Measurements from ENCODE around the gene SNX14. TPM values are rescaled to one million over a fixed set of nuclear protein-coding genes. Genes with fewer than 3 reads are reported as not detected.

The SNX14 gene
- total RNA-seq, 1 donor from 2014 or later: 89.5 TPM

- H4K20me1 ChIP-seq (ENCODE audit: insufficient read depth, low read length): no peaks in the 10 kb centered on the region
- H3K4me1 ChIP-seq (ENCODE audit: insufficient read depth, low read length): peaks cover 23% of the 10 kb centered on the region
- Mint-ChIP-seq H3K27me3 (ENCODE audit: low read depth, unreplicated experiment) (no peaks in the 10 kb centered on the region), H3K36me3 (ENCODE audit: low read depth, unreplicated experiment) (peaks cover 22% of the 10 kb centered on the region), H3K27ac (ENCODE audit: unreplicated experiment) (no peak overlapping the region), H3K9me3 (ENCODE audit: unreplicated experiment) (no peaks in the 10 kb centered on the region), H3K4me3 (ENCODE audit: unreplicated experiment) (no peak overlapping the region), H3K4me1 (ENCODE audit: low read depth, unreplicated experiment) (peaks cover 19% of the 10 kb centered on the region)
- no peak overlapping the region for H3K4me3 ChIP-seq (ENCODE audit: insufficient read depth, low read depth, low read length)
- H3K27ac ChIP-seq (ENCODE audit: low read depth, low read length): no peak overlapping the region
- DNase-seq (ENCODE audit: low read depth) (no peak), FAIRE-seq (no peak)
- H3K9ac ChIP-seq (ENCODE audit: low read length): no peak overlapping the region
- H3K4me2 ChIP-seq (ENCODE audit: low read length): no peak overlapping the region
- H3K79me2 ChIP-seq (ENCODE audit: insufficient read depth, low read length): no peaks in the 10 kb centered on the region
- no peaks in the 10 kb centered on the region for H3K27me3 ChIP-seq (ENCODE audit: insufficient read depth, low read length)
- TF ChIP-seq EZH2 (IDR thresholded peaks at IDR 0.05; ENCODE audit: insufficient read depth, low read length) (no peak), CTCF (IDR thresholded peaks at IDR 0.05; ENCODE audit: insufficient read depth, low read depth, low read length) (no peak)
- no peaks in the 10 kb centered on the region for H3K9me3 ChIP-seq (ENCODE audit: insufficient read depth, low read depth, low read length)
- peaks cover 12% of the 10 kb centered on the region for H3K36me3 ChIP-seq (ENCODE audit: insufficient read depth, low read length)
- no peak overlapping the region for H2AFZ ChIP-seq (ENCODE audit: low read depth, low read length)
These were observed 119.9 kb downstream of the SNX14 start for GRCh38 chr6:85473748-85474147.

GRCh38 chr6:85472744-85473143, 120.9 kb downstream of the SNX14 start:
- Mint-ChIP-seq H3K36me3 (ENCODE audit: low read depth, unreplicated experiment) (peaks cover 19% of the 10 kb centered on the region), H3K27ac (ENCODE audit: unreplicated experiment) (no peak overlapping the region), H3K27me3 (ENCODE audit: low read depth, unreplicated experiment) (no peaks in the 10 kb centered on the region), H3K9me3 (ENCODE audit: unreplicated experiment) (no peaks in the 10 kb centered on the region), H3K4me1 (ENCODE audit: low read depth, unreplicated experiment) (peaks cover 25% of the 10 kb centered on the region), H3K4me3 (ENCODE audit: unreplicated experiment) (no peak overlapping the region)
- no peak overlapping the region for H2AFZ ChIP-seq (ENCODE audit: low read depth, low read length)
- H4K20me1 ChIP-seq (ENCODE audit: insufficient read depth, low read length): no peaks in the 10 kb centered on the region
- no peak overlapping the region for H3K4me3 ChIP-seq (ENCODE audit: insufficient read depth, low read depth, low read length)
- no peak overlapping the region for H3K4me2 ChIP-seq (ENCODE audit: low read length)
- no peaks in the 10 kb centered on the region for H3K9me3 ChIP-seq (ENCODE audit: insufficient read depth, low read depth, low read length)
- FAIRE-seq (no peak), DNase-seq (ENCODE audit: low read depth) (no peak)
- H3K36me3 ChIP-seq (ENCODE audit: insufficient read depth, low read length): peaks cover 12% of the 10 kb centered on the region
- H3K27me3 ChIP-seq (ENCODE audit: insufficient read depth, low read length): no peaks in the 10 kb centered on the region
- no peaks in the 10 kb centered on the region for H3K79me2 ChIP-seq (ENCODE audit: insufficient read depth, low read length)
- H3K9ac ChIP-seq (ENCODE audit: low read length): peak overlapping the region; percentile 8
- peak overlapping the region; percentile 68 for H3K27ac ChIP-seq (ENCODE audit: low read depth, low read length)
- H3K4me1 ChIP-seq (ENCODE audit: insufficient read depth, low read length): peaks cover 23% of the 10 kb centered on the region
- TF ChIP-seq EZH2 (IDR thresholded peaks at IDR 0.05; ENCODE audit: insufficient read depth, low read length): no peak
- TF ChIP-seq CTCF (IDR thresholded peaks at IDR 0.05; ENCODE audit: insufficient read depth, low read depth, low read length): no peak

- Histone ChIP-seq H3K4me3 (ENCODE audit: insufficient read depth, low read depth, low read length) (no peak overlapping the region), H3K9ac (ENCODE audit: low read length) (no peak overlapping the region), H3K4me2 (ENCODE audit: low read length) (peak overlapping the region; percentile 10), H3K4me1 (ENCODE audit: insufficient read depth, low read length) (peaks cover 34% of the 10 kb centered on the region), H3K9me3 (ENCODE audit: insufficient read depth, low read depth, low read length) (no peaks in the 10 kb centered on the region), H3K36me3 (ENCODE audit: insufficient read depth, low read length) (peaks cover 14% of the 10 kb centered on the region), H2AFZ (ENCODE audit: low read depth, low read length) (no peak overlapping the region), H3K27me3 (ENCODE audit: insufficient read depth, low read length) (no peaks in the 10 kb centered on the region), H4K20me1 (ENCODE audit: insufficient read depth, low read length) (no peaks in the 10 kb centered on the region), H3K79me2 (ENCODE audit: insufficient read depth, low read length) (peaks cover 5% of the 10 kb centered on the region), H3K27ac (ENCODE audit: low read depth, low read length) (no peak overlapping the region)
- peak; percentile 47 for DNase-seq (ENCODE audit: low read depth)
- TF ChIP-seq CTCF (IDR thresholded peaks at IDR 0.05; ENCODE audit: insufficient read depth, low read depth, low read length) (no peak), EZH2 (IDR thresholded peaks at IDR 0.05; ENCODE audit: insufficient read depth, low read length) (no peak)
- Mint-ChIP-seq H3K27ac (ENCODE audit: unreplicated experiment) (peak overlapping the region; percentile 82), H3K9me3 (ENCODE audit: unreplicated experiment) (no peaks in the 10 kb centered on the region), H3K4me3 (ENCODE audit: unreplicated experiment) (peak overlapping the region; percentile 6), H3K27me3 (ENCODE audit: low read depth, unreplicated experiment) (no peaks in the 10 kb centered on the region), H3K36me3 (ENCODE audit: low read depth, unreplicated experiment) (no peaks in the 10 kb centered on the region), H3K4me1 (ENCODE audit: low read depth, unreplicated experiment) (peaks cover 40% of the 10 kb centered on the region)
- no peak for FAIRE-seq
These were observed 123.6 kb downstream of the SNX14 start for GRCh38 chr6:85470023-85470410.

All from astrocyte (in vitro differentiated cells and primary cell).